NT2/D1 (cell line): ENCODE results near the gene PROSER3.

Experiments
- SUZ12 ChIP-seq: IDR thresholded peaks from 2 replicates; pipeline ENCODE4 v1.6.1; 2011; ENCODE audit not compliant: insufficient read length, insufficient read depth; ENCODE audit errors: extremely low read depth
- ZNF274 ChIP-seq: IDR thresholded peaks from 2 replicates; pipeline ENCODE4 v1.6.1; 2011; ENCODE audit warnings: mild to moderate bottlenecking, low read depth, low read length

- TF ChIP-seq ZNF274, result no peak
- no peak for TF ChIP-seq SUZ12
These were observed 44.0 kb upstream of the PROSER3 start for GRCh38 chr19:35713904-35714495.
